ENCODE data around the gene PRKAR1A.

- no peak for TF ChIP-seq CREB1 (CRISPR knock-in tag; IDR thresholded peaks at IDR 0.05)
- no peak for TF ChIP-seq CTCF (IDR thresholded peaks at IDR 0.05)
- no peak for TF ChIP-seq USF1 (CRISPR knock-in tag; IDR thresholded peaks at IDR 0.05)
- no peak for TF ChIP-seq ZNF425 (CRISPR knock-in tag; conservative IDR thresholded peaks at IDR 0.05)
- no peak for TF ChIP-seq SP1 (CRISPR knock-in tag; conservative IDR thresholded peaks at IDR 0.05)
- no peak for TF ChIP-seq RELA (CRISPR knock-in tag; IDR thresholded peaks at IDR 0.05; ENCODE audit: borderline replicate concordance)
- TF ChIP-seq MAX (CRISPR knock-in tag; IDR thresholded peaks at IDR 0.05) = no peak
- TF ChIP-seq NR1H2 (CRISPR knock-in tag; IDR thresholded peaks at IDR 0.05) = no peak
- no peak for TF ChIP-seq NR3C1 (CRISPR knock-in tag; conservative IDR thresholded peaks at IDR 0.05; ENCODE audit: low read depth)
- no peak for TF ChIP-seq USF2 (CRISPR knock-in tag; IDR thresholded peaks at IDR 0.05)
Measured at GRCh38 chr17:68540981-68541380, 28.8 kb downstream of the PRKAR1A start.

Measured in WTC11 (cell line).